Right ventricle myocardium superior (tissue), 1 donor: ENCODE results near the gene CD274. TPM values are rescaled to one million over a fixed set of nuclear protein-coding genes. Genes with fewer than 3 reads are reported as not detected.
"Not testable (repeated sequence)": the region's sequence is repeated elsewhere in the genome, so short reads cannot be mapped to it uniquely, and the experiment has no call there.

Experiments
- ATAC-seq: fragments of 200-7000 bp; cut with Tn5 transposase; one replicate; pipeline ENCODE4 v1.9.1; 2020; ENCODE audit warnings: mild to moderate bottlenecking; ENCODE audit not compliant: poor library complexity
- DNase-seq: peaks from one replicate; pipeline ENCODE4 v3.0.0-alpha.2; 2020
- intact Hi-C: fragments of 100-400 bp; cut with DNase I; formaldehyde crosslinking; loops from one replicate; pipeline ENCODE4 v1.11.2; 2022
- total RNA-seq: library from RNA; stranded (reverse); fragmentation: NEBNext Ultra II Directional; extraction: Animal tissue kit (Norgen Biotek cat#: 25700); gene quantifications from one replicate; pipeline ENCODE4 v1.2.1, GENCODE V29; 2021
- donor health status: DM: no; HTN: yes; CAD: no; lungs with severe emphysema.

CD274 gene
- total RNA-seq, 1 donor from 2014 or later = 9.0 TPM

GRCh38 chr9:5488221-5489008, 38.1 kb downstream of the CD274 start:
- DNase-seq = no peak
- ATAC-seq = no peak
- intact Hi-C loops = no loop called here

DNA sequence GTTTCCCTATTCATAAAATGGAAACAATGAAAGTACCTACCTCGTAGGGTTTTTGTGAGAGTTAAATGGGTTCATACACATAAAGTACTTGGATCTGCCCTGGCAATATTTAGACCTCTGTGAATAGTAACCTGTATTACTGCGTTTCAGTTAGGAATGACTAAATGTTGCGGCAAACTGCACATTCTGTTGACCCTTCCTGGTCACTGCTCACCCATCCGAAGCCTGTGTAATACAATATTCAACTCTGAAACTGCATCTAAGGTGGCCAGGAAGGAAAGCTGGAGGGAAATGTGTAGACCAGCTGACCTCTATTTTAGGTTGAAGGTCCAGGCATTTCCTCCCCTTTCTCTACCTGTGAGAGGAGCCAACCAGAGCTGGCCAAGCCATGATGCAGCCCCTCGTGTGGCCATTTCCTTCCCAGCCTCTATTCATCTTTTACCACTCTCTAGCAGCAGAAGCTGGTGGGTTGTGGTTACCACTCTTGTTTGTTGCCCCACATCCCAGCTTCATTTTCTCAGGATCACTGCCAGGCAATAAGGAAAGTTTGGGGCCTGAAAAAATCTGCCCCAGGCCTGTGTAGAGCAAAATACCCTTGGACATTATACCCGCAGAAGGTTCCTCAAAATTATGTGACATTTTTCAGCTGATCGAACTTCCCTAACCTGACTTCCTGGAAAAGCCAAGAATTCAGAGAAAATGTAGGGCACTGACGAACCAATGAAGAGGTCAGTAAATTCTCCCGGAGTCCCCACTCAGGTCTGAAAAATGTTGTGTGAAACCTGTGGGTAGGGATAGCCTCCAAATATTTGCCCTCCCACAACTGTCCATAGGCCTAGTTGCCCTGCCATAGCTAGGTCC, 39.5 kb downstream of the CD274 start:
- intact Hi-C loops = no loop called here
- no peak for DNase-seq

GRCh38 chr9:5492965-5493678, 42.8 kb downstream of the CD274 start:
- ATAC-seq (no peak), DNase-seq (no peak)
- intact Hi-C loops = no loop called here

More for the DNA sequence above, 39.5 kb downstream of the CD274 start:
- ATAC-seq = no peak

GRCh38 chr9:5493679-5494511, 43.6 kb downstream of the CD274 start:
- DNase-seq = peak; percentile 58
- intact Hi-C loops = no loop called here
- peak; percentile 69 for ATAC-seq

GRCh38 chr9:5494765-5495164, 44.4 kb downstream of the CD274 start:
- intact Hi-C loops, ATAC-seq, DNase-seq: not testable (repeated sequence)

- ATAC-seq = no peak
- intact Hi-C loops = no loop called here
- no peak for DNase-seq
These were observed 48.8 kb downstream of the CD274 start for GRCh38 chr9:5499157-5499556.

DNA sequence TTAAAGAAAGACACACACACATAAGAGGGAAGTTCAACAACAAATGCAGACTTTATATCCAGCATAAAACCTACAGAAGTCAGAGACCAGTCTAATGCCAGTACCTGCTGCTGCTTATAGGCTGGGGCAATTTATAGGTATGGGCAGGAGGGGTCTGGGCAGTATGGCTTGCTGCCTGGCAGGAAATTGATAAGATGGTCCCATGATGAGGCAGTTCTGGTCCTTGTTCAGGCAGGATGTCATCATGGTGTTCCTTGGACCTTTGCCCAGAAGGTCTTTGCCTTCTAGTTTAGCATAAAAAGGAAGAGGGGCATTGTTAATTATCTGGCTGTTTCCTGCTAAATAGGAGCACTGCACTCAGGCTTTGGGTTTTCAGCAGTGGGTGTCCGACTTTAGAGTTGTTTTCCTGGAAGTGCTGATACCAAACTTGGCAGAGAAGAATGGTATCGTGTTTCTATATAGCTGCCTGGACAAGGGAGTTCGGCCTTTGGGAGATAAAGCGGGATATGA, 49.6 kb downstream of the CD274 start:
- DNase-seq = no peak
- peak; percentile 40 for ATAC-seq
- intact Hi-C loops = no loop called here

DNA sequence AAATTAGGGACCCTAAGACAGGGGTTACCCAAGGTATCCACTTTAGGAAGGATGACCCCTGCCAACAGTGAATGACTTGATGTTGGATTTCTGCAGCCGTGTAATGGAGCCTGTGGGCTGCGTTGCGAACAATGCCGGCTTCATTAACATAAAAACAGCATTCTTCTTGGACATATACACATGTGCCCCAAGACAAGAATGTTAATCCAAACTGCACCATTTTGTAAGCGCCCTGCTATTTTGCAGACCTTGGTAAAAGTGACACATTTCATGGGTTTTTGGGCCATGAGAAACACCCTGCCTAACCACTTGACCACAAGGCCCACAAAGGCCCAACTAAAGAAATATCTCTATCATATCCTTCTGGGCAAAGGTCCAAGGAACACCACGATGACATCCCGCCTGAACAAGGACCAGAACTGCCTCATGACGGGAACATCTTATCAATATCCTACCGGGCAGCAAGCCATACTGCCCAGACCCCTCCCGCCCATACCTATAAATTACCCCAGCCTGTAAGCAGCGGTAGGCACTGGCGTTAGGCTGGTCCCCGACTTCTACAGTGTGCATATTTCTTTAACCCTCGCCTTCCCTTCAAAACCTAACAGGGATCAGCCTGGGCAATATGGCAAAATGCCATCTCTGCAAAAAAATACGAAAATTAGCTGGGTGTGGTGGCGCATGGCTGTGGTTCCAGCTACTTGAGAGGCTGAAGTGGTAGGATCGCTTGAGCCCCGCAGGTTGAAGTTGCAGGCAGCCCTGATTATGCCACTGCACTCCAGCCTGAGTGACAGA, 50.3 kb downstream of the CD274 start:
- DNase-seq = peak; percentile 80
- ATAC-seq = peak; percentile 86
- intact Hi-C loops = no loop called here

- intact Hi-C loops = no loop called here
- peak; percentile 50 for DNase-seq
- ATAC-seq = no peak
These were observed 52.2 kb downstream of the CD274 start for GRCh38 chr9:5502553-5502952.

GRCh38 chr9:5509573-5509972, 59.2 kb downstream of the CD274 start:
- ATAC-seq (peak; percentile 18), DNase-seq (no peak)
- intact Hi-C loops = no loop called here

GRCh38 chr9:5510360-5510931, 60.1 kb downstream of the CD274 start, which contains the start of gene PDCD1LG2:
Gene PDCD1LG2, plus strand, starts transcription at chr9:5510531. Its CDS starts 12,016 bp downstream, at chr9:5522547.
- intact Hi-C loops = loop anchor here (5.0 kb wide), 1 partner anchor 58 kb away; the partner anchor contains the start of gene CD274
- peak; percentile 33 for ATAC-seq
- DNase-seq = no peak

DNA sequence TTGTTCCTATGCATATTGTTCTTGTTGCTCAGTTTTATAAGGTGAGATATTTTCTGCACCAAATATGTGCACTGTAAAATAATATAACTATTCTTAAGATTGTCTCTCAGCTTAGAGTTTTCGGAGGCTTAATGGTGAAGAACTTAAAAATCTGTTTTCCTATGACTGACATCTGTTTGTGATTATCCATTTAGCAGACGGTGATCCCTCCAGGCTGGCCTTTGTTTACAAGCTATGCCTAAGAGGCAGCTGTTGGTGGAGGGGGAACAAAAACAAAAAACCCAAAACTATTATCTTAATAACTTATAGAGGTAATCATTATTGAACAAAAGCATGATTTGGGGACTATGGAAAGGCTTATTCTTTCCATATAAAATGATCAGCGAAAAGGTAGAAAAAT, 60.6 kb downstream of the CD274 start:
- DNase-seq (no peak), ATAC-seq (no peak)
- intact Hi-C loops = loop anchor here (5.0 kb wide), 1 partner anchor 59 kb away; the partner anchor contains the start of gene CD274

DNA sequence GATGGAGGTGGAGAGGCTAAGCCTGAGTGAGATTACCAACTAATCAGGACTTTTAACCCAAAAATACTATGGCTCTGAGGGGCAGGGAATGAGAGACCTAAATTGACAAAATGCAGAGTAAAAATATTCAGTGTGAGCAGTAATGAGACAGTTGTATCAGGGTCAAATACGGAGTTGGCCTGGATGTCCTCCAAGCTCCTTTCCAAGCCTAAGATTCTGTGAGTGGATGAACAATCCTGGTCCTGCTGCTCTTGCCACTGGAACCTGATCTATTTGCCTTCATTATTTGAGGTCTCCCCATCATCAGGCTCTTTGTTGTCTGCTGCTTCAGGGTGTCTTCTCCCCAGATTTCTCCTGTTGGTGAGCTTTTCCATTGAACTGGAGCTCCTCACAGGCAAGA, 61.1 kb downstream of the CD274 start:
- intact Hi-C loops = loop anchor here (5.0 kb wide), 1 partner anchor 59 kb away; the partner anchor contains the start of gene CD274
- ATAC-seq (peak; percentile 40), DNase-seq (no peak)

DNA sequence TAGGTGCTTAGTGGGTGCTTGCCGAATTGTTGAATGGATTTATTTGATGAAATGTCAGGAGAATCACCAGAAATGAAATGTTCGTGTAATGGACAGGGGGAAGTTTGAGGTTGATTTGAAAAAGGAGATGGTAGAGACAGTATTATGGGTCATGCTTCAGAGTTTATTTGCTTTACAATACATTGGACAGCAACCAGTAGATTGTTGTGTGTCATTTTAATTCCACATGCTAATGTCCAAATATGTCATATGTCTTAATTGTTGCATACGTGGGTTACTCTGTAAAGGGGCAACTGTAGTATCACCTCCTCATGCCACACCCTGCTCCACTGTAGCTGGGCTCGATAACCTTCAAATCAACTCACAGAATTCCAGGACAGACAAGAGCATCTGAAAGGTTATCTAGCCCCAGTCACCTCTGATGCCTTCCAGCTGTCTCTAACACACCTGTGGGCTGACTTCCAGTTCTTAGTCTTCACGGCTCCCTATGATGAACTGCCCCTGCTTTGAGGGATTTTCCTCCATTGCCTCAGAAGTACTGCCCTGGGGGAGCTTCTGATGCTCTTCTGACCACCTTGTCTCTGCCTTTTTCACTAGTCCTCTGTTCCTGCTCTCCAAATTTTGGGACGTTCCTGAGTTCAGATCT, 61.7 kb downstream of the CD274 start:
- intact Hi-C loops = loop anchor here (5.0 kb wide), 1 partner anchor 60 kb away; the partner anchor contains the start of gene CD274
- DNase-seq (no peak), ATAC-seq (peak; percentile 2)

- peak; percentile 79 for ATAC-seq
- intact Hi-C loops = loop anchor here (5.0 kb wide), 1 partner anchor 61 kb away; the partner anchor contains the start of gene CD274
- DNase-seq = no peak
These were observed 62.5 kb downstream of the CD274 start for GRCh38 chr9:5512658-5513452.
